HG03439 (cell line): Measurements from ENCODE around the gene TBCD.

Experiments
- ATAC-seq: cut with Tn5 transposase; IDR thresholded peaks from one replicate; pipeline ENCODE4 v1.9.1; 2021; ENCODE audit warnings: mild to moderate bottlenecking, moderate library complexity; ENCODE audit not compliant: unreplicated experiment

Gene TBCD

DNA sequence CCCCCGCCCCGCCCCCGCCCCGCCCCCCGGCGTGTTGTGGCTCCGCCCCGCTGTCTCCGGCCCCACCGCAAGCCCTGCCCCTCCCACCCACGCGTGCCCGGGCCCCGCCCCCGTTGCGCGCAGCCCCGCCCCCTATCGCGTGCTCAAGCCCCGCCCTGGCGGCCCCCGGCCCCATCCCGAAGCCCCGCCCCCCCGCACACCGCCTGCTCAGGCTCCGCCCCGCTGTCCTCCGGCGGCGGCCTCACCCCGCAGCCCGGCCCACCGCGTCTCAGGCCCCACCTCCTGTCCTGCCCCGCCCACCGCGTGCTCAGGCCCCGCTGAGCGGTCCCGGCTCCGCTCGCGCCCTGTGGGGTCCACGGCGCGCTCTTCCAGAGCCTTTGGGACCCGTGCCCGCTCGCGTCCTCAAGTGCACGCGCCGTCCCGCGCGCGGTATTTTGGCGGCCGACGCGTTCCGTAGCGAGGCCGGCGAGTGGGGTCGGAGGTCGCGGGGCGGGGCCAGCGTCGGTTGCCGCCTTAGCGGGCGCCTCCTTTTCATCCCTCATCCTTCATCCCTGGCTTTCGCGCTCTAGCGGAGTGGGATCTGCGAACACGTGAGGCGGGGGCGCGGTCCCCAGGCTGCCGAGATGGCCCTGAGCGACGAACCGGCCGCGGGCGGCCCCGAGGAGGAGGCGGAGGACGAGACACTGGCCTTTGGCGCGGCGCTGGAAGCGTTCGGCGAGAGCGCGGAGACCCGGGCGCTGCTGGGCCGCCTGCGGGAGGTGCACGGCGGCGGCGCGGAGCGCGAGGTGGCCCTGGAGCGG lies at the start of gene TBCD:
Gene TBCD, plus strand, starts transcription at position 495 of the 800 bp plus-strand sequence. Its CDS starts 129 bp downstream, at position 624.
- ATAC-seq, result peak; percentile 76

DNA sequence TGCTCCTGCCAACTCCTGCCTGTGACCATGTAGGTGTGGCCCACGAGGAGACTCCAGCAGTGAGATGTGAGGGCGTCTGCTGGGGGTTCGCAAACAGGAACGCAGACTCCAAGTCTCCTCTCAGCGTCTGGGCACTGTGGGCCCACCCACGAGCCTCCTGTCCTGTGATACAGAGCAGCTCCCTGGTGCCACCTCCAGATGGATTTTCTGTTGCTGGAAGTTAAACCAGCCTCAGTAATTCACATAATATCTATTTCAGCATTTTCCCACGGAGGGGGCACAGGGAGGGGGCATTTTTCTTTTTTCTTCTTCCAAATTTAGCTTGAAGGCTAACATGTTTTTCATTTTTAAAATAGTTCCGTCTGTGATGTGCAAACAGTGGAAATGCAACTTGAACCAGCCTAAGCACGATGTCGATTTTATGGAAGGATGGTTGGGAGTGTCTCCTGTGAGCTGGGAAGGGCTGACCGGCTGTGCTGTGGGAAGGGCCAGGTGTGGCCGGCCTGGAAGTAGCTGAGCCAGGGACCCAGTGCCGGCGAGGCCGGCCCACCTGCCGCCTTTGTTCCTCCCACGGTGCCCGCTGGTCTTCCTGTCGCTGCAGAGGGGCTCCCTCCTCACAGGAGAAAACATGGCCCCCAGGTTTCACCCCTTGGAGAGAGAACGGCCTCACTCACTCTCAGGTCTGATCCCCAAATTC lies 49.5 kb upstream of the TBCD start:
- no peak for ATAC-seq

DNA sequence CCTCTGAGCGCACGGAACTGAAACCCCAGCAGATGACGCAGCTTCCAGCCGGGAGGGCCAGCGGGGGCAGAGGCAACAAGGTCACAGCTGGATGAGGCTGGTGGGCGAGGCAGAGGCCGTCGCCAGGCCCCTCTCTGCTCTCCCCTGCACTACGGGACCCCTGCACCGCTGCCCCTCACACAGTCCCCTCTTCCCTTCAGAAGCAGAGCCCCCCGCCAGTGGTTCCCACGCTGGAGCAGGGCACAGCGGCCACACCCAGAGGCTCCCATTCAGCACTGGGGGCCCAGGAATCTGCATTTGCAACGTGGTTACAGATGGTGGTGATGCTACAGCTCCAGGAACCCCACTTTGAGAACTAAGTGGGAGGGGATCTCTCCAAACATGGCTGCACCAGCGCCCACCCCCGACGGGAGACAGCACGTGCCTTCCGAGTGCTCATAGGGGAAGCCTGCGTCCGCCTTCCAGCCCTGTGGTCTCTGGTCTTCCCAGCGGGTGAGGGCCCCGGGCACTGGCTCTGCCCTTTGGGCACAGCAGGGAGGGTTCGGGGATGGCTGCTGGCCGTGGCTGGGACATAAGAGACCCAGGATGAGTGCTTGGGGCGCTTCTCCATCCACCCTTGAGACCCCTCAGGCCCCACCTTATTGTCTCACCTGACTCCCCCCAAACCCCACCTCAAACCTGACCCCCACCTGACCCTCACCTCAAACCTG lies 48.7 kb upstream of the TBCD start:
- ATAC-seq, result no peak

GRCh38 chr17:82703935-82704865 lies 47.7 kb upstream of the TBCD start:
- no peak for ATAC-seq

GRCh38 chr17:82704886-82705285 lies 47.0 kb upstream of the TBCD start:
- ATAC-seq, result no peak

- no peak for ATAC-seq
These were observed 46.1 kb upstream of the TBCD start for GRCh38 chr17:82705756-82706155.

DNA sequence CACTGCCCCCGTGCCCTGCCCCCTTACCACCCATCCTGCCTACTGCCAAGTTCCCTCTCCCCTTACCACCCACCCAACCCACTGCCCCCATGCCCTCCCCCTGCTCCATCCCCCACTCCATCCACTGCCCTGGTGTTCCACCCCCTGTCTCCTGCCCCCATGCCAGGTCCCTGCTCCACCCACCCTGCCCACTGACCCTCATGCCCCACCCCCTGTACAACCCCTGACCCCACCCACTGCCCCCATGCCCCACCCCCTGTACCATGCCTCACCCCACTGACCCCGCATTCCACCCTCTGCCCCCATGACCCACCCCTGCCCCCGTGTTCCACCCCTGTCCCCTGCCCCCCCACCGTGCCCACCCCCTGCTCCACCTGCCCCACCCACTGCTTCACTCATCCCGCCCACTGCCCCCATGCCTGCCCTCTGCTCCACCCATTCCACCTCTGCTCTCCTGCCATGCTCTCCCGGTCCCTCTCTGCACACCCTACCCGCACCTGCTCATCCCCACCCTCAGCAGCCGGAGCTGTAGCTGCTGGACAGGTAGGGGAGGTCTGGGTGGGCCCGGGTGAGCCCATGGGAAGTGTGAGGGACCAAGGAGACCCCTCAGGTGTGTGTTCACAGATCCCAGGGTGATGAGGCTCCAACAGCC lies 42.7 kb upstream of the TBCD start:
- ATAC-seq, result no peak

DNA sequence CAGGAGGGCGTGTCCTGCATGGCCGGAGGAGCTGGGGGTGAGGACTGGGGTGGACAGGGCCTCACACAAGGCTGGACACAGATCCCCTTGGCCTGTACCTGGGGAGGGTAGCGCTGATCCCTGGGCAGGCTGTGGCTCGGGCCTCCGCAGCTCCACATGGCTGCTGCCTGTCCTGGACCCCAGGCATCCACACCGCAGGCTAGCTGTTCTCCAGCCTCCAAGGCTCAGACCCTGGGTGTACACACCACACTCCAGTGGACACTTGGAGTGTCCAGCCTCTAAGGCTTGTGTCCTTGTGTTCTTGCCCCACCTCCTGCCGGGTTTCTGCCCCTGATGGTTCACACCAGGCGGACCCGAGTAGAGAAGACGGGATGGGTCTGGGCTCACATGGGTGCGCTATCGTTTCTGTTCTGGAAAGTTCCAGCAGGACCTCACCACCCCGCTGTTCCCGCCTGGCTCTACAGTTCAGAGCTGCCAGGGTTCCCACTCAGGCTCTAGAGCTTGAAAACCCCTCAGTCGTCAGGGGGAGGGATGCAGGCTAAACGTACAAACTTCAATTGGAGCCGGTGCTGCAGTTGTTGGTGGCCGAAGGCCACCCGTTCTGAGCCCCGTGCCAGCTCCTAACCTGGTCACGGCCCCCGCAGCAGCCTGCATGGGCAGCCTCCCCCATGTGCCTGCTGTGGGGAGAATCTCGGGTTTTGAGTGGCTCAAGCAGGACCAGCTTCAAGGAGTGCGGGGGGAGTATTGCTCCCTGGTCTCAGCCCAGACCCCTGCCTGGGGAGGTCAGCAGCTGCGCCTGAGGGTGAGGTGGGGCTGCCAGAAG lies 42.0 kb upstream of the TBCD start:
- ATAC-seq, result no peak

DNA sequence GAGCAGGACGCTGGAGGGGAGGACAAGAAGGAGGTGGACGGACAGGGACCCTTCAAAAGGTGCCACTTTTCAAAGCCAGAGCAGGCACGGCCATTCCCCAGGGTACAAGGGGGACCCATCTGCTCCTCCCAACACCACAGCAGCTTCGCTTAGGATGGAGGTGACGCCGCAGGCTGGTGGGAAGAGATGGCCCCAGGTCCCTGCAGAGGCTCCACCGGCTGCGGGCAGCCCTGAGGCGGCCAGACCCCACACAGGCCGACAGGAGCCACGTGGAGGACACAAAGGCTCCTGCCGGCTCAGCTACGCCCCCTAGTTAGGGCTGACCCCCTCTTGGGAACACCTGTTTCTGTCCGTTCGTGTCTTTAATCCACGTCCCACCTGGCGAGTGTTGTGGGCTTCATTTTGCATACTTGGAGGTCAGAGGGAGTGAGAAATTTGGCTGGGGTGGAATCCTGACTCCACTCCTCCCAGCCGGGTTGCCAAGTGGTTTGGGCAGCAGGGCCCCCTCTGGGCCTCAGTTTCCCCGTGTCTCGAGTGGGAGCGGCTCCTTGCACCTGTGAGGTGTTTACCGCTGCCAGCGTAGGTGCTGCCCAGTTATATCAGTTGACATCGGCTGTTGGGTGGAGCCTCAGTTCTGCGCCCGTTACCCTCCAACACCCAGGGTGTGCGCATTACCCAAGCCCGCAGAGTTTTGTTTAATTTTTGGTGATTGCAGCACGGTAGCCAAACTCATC lies 41.2 kb upstream of the TBCD start:
- ATAC-seq, result no peak

- no peak for ATAC-seq
These were observed 38.7 kb upstream of the TBCD start for GRCh38 chr17:82713071-82713723.

- ATAC-seq, result peak; percentile 49
These were observed 35.5 kb upstream of the TBCD start, which contains the start of gene FN3KRP for GRCh38 chr17:82716203-82717010. TSS of gene FN3KRP (plus strand) at chr17:82716706. CDS start at chr17:82716756, 50 bp downstream.

DNA sequence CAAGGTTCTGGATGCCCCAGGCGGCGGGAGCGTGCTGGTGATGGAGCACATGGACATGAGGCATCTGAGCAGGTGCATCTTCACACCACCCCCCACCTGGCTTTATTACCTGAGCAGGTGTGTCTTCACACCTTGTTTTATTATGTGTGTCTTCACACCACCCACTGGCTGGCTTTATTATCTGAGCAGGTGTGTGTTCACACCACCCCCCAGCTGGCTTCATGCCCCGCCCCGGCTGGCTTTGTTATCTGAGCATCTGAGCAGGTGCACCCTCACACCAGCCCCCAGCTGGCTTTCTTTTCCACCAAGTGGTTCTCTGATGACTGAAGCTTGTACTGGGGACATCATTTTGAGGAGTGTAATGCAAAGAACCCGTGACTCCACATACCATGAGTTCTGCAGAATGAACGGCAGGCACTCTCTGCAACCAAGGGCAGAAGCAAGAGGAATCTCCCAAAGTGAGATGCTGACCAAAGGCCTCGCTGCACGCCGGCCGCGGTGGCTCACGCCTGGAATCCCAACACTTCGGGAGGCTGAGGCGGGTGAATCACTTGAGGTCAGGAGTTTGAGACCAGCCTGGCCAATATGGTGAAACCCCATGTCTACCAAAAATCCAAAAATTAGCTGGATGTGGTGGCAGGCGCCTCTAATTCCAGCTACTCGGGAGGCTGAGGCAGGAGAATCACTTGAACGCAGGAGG lies 32.7 kb upstream of the TBCD start:
- ATAC-seq, result no peak

- no peak for ATAC-seq
These were observed 31.7 kb upstream of the TBCD start for GRCh38 chr17:82720204-82720603.

DNA sequence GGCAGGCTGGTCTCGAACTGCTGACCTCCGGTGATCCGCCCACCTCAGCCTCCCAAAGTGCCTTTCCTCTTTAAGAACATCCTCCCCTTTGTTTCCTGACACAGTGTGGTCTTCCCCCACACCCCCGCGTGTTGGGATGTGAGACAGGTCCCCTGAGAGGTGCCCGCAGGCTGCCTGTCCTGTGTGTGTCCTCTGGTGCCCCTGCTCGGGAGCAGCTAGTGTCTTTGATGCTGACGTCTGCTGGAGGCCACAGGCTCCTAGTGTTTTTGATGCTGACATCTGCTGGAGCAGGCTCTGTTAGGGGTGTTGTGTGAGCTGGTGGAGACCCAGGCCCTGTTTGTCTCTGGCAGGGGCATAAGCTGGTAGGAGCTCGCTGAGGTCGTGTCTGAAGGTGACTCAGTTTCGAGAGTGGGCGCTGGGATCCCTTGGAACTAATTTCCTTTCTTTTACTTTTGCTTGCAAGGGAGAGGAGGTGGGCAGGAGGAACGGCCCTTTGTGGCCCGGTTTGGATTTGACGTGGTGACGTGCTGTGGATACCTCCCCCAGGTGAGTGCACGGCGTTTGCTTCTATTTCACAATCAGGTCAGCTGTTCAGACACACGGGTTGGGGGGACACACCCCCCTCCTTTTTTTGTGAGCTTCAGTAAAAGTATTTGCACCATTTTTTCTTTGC lies 29.4 kb upstream of the TBCD start:
- no peak for ATAC-seq

DNA sequence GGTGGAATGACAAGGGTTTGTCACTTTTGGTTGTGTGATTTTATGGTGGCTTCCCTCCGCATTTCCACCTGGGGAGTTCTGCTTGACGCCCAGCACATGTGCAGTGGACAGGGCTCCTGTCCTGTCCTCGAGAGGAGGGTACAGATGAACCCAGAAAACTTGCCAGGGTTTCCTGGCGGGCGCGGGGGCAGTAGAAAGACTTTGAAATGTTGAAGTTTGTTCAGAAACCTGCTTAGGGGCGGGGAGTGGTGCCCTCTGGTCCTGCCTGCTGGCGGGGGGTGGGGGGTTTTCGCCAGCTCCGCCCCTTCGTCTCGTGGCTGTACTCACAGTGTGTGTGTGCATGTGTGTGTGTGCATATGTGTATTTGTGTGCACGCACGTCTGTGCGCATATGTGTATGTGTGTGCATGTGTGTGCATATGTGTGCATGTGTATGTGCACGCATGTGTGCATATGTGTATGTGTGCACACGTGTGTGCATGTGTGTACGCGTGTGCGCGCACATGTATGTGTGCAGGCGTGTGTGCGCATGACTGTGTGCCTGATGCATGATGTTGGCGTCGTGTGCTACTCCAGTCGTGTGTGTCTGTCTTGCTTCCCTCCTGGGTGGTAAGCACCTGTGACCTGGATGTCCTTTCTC lies 28.6 kb upstream of the TBCD start:
- no peak for ATAC-seq
